NOMO-1 (cell line): ENCODE data around the gene PAM.

Experiments
- DNase-seq, 2 experiments: peaks; one replicate each; lab custom pipeline; 2025; ENCODE audit not compliant: unreplicated experiment in 2 of 2; lab: John Stamatoyannopoulos, UW

The PAM gene

GRCh38 chr5:102777099-102777498, 22.0 kb downstream of the PAM start:
- DNase-seq: no peak

DNA sequence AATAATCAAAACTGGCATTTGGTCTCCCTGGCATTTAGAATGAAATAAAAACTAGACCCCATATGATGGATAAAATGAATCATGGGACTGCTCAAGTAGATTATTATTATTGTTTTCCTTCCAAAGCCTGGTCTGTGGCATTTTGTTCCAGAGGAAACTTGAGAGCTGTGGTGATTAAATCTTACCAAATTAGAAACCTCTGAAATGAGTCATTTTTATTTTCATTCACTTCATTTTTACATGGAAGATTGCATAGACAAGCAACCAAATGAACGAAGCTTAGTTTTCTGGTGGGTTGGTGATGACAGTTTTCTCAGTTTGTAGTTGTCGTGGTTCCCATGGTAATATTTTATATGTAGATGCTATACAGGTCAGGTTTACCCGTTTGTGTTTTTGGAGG, 23.4 kb downstream of the PAM start:
- DNase-seq: no peak

DNA sequence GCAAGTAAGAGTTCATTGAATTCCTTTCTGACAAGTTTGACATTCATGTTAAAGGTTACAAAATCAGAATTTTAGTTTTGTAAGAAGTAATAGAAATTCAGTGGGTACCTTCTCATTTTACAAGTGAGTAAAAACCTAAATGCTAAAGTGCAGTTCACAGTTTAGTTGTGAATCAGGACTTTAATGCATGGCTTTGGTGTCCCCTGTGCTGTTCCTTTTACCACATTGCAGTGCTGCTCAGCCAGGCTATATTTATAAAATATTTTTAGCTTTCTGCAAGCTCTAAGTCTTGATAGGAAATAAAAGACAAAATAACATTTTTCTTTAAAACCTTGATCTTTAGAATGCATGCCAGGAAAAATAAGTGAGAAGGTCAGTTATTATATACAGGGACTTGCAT, 26.3 kb downstream of the PAM start:
- no peak for DNase-seq

- DNase-seq: peak in 1 of 2 experiments; percentile 33
Observed at GRCh38 chr5:102781786-102782185, 26.7 kb downstream of the PAM start.

DNA sequence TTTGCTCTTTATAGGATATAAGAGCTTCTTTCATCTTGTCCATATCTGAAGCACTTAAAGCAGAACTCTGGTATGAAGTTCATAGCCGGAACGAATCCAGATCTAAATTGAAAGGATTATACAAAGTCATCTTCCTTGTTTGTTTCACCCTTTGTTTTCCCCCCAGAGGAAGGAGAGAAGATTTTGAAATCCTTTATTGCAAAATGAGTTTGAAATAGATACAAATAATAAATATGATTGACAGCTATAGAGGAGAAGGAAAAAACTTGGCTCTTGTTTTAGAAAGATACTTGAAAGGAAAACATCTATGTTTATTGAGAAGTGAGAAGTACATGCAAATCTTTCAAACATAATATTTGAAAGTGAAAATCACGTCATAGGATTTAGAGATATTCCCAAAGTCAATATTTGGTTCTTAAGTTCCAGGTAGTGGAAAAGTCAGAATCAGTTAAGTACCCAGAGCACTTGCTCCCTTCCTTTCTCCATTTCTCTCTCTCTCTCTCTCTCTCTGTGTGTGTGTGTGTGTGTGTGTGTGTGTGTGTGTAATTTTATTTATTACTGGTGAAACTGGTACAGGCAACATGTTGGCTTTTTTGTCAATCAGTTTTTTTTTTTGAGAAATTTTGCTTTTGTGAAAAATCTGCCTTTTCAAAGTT, 27.2 kb downstream of the PAM start:
- peak in 1 of 2 experiments; percentile 46 for DNase-seq

DNA sequence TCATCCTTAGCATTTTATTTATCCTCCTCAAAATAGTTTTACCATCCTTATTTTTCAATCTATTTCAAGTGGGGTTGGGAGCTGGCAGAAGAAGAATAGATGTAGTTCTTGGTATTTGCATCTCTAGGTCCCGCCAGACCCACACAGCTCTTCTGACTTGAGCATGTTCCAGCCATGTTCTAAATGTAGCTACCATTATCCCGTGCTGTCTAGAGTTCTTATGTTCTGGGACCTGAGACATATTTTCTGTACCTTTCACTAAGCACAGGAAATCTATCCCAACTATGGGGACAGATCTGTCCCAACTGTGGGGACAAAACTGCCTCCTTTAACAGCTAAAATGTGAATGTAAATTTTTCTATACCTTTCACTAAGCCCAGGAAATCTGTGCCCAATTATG, 32.0 kb downstream of the PAM start:
- DNase-seq: no peak

DNA sequence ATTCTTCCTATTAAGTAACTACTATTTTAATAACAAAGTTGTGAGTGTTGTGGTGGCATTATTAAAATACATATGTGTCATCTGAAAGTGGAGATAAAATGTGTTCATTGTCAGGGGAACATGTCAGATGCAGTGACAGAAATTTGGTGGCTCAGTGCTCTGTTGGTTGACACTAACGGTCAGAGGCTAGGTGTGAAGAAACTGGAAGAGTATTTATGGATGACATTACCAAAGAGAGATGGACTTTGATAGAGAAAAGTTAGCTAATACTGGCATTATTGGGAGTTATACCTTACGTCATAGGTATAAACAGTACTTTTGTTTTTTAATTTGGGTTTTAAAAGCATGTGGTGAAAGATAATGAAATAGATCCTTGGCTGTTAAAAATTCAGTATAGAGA, 33.7 kb downstream of the PAM start:
- no peak for DNase-seq

- no peak for DNase-seq
Observed at GRCh38 chr5:102789469-102789868, 34.4 kb downstream of the PAM start.

GRCh38 chr5:102790748-102791147, 35.6 kb downstream of the PAM start:
- DNase-seq: no peak

DNA sequence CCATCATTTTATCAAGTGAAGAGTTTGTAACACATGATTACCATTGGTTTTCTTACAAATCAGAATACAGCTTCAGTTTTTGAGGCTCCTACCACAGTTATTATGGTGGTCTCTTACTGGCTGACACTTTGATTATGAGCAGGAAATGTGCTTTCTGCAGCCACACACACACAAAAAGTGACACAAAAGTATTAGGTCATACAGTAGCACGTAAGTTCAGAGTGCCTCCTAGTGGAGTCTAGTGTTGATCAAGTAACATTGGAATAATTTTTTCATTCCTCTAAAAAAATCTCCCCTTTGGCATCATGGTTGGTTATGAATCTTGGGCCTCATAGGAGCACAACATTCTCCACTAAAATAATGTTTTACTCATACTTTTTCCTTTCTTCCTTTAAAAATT, 37.6 kb downstream of the PAM start:
- peak in 1 of 2 experiments; percentile 12 for DNase-seq

GRCh38 chr5:102794047-102794446, 38.9 kb downstream of the PAM start:
- no peak for DNase-seq

GRCh38 chr5:102794677-102795331, 39.7 kb downstream of the PAM start:
- DNase-seq: no peak

DNA sequence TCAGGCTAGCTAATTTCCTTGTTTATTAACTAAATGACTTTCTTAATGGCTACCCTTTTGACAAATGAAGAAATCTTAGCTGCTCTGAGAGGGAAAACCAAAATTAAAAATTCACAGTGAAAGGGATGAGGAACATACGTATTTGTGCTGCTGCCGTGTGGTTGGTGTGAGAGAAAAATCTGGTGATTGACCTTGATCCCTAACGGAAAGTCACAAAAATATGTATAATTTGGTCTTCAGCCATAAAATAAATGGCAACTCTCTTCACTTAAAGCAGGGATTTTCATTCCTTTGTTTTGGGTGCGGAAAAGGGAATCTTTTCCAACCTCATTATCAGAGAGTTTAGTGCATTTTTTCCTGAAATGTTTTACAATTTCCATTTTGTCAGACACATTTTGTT, 40.4 kb downstream of the PAM start:
- DNase-seq: no peak

DNA sequence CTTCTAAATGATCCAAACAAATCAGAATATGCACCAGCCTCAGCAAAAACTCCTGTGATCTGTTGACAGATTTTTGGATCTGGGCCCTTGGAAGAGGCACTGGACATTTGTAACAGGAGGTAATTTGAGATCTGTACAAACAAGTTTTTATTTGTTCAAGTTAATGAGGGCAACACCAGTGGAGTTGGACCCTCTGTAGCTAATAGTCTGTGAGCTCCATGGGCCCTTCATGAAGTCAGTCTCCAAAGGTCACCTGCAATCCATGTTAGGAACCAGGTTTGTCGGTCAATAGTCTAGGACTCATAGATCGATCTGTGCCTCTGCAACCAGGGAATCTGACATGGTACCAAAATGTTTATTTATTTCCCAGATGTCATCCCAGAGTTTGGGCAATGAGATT, 40.9 kb downstream of the PAM start:
- no peak for DNase-seq

GRCh38 chr5:102796498-102796897, 41.4 kb downstream of the PAM start:
- DNase-seq: no peak

- no peak for DNase-seq
Observed at GRCh38 chr5:102797322-102797884, 42.3 kb downstream of the PAM start.

DNA sequence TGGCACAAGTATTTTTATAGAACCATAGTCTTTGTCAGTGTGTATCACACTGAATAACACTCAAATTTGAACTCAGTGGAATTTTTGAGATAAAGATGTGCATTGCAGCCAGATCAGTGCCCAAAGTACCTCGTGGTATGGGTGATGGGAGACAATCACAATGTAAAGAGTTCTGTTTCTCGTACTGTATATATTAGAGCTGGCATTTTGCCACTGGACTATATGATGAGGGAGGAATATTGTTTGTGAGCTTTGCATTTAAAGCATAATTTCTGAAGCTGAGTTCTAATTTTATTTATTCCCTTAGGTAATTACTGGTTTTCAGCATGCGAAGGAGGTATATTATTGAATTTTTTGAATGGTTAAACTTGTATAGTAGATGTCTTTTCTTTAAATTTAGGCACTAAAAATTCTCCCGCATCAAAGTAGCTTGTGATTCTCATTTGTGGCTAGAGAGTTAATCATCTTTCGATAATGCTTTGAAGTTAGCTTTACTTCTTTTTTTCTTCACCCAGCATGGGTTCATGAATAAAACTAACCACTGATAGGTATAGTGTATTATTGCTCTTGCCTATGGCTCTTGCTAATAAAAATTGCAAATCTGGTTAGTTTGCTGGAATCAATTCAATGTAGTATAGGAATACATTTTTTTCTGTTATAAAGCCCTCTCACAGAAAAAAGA, 43.1 kb downstream of the PAM start:
- no peak for DNase-seq

- DNase-seq: no peak
Observed at GRCh38 chr5:102799017-102799416, 43.9 kb downstream of the PAM start.

- DNase-seq: no peak
Observed at GRCh38 chr5:102800427-102800826, 45.3 kb downstream of the PAM start.

DNA sequence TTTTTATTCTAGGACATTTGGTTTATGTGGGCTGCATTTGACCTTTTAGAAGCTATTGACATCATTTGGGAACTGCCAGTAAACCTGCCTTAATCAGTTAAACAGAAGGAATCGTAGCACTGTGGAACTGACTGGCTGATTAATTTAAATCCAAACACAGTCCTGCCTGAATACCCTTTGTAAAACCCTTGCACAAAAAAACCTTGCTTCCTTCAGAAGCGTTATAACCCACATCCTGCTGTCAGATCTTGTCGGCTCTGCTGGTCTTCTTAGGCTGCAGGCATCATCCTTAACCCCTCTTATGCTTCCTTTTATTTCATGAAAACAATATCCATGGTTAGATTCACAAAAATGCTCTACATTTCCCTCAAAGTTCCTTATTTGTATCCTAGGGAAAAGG, 46.3 kb downstream of the PAM start:
- peak in 1 of 2 experiments; percentile 10 for DNase-seq

GRCh38 chr5:102802708-102803458, 47.8 kb downstream of the PAM start:
- DNase-seq: peak in 1 of 2 experiments; percentile 57
